Superior temporal gyrus (tissue), 1 donor: ENCODE data around the gene SIRT3.

ENCODE experiments used
- DNase-seq: peaks from one replicate; pipeline ENCODE4 v3.0.0-alpha.2; 2016; ENCODE audit errors: extremely low spot score

The SIRT3 gene

GRCh38 chr11:215581-216037 lies 20.5 kb downstream of the SIRT3 start:
- DNase-seq = no peak

DNA sequence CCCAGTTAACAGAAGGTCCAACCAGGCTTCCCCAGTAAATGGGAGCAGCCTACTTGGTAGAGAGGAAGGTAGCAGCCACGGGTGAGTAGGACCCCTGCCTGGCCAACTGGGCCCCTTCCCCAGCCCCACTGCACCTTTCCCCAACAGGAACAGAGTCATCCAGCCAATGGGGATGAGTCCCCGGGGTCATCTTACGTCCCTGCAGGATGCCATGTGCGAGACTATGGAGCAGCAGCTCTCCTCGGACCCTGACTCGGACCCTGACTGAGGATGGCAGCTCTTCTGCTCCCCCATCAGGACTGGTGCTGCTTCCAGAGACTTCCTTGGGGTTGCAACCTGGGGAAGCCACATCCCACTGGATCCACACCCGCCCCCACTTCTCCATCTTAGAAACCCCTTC lies 22.1 kb downstream of the SIRT3 start:
- DNase-seq = no peak

DNA sequence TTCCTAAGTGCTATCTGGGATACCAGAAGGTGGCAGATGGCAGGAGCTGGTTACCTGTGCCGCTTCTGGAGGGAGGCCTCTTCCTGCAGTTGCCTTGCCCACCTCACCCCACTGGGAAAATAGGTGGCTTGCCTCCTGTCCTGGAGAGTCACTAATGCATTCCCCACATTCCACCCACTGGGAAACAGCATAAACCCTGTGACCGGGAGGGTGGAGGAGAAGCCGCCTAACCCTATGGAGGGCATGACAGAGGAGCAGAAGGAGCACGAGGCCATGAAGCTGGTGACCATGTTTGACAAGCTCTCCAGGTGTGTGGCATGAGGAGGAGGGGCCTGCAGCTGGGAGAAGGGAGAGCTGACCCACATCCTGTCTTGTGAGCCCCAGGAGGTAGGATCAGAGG lies 23.0 kb downstream of the SIRT3 start:
- no peak for DNase-seq

DNA sequence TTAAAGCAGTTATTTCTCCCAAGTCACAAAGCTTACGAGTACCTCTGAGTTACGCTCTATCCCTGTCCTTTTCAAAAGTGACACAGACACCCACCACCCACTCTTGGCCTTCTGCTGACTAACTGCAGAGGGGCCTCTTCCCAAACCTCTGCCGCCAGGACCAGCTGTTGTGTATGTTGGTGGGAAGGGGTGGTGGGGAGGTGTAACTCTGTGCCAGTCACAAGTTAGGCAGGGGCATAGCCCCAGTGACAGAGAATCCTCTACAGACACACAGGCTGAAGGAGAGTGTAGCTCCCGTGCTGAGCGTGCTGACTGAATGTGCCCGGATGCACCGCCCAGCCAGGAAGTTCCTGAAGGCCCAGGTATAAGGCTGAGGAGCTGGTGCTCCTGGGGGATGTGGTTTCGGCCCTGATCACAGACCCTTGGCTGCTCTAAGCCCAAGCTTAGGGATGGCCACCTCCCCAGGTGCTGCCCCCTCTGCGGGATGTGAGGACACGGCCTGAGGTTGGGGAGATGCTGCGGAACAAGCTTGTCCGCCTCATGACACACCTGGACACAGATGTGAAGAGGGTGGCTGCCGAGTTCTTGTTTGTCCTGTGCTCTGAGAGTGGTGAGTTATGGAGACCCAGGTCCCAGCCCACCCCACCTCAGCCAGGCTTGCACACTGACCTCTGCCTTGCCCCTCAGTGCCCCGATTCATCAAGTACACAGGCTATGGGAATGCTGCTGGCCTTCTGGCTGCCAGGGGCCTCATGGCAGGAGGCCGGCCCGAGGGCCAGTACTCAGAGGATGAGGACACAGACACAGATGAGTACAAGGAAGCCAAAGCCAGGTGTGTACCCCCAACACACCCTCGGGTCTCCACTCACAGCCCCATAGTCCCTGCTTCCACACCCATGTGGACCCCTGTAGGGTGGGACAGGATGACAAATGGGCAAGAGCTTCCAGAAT lies 23.7 kb downstream of the SIRT3 start:
- no peak for DNase-seq

GRCh38 chr11:211741-212140 lies 24.4 kb downstream of the SIRT3 start:
- DNase-seq = no peak

DNA sequence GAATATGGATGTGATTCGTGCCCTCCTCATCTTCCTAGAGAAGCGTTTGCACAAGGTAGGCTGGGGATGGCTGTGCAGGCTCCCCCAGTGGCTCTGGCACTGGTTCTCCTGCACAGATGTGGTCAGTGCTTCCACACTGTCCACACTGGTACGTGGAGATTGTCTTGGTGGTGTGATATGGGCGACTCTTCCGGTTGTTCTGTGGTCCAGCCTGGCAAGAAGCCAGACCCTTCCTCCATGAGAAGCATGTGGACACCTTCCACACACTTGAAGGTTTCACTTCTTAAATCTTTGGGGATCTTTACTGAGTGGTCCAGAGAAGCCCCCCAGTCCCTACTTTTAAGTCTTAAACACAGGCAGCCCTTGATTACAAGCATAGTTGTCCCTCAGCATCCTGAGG lies 24.8 kb downstream of the SIRT3 start:
- DNase-seq = no peak

- no peak for DNase-seq
Observed at GRCh38 chr11:210803-211180, 25.4 kb downstream of the SIRT3 start.

- DNase-seq = no peak
Observed at GRCh38 chr11:210122-210802, 25.9 kb downstream of the SIRT3 start.

DNA sequence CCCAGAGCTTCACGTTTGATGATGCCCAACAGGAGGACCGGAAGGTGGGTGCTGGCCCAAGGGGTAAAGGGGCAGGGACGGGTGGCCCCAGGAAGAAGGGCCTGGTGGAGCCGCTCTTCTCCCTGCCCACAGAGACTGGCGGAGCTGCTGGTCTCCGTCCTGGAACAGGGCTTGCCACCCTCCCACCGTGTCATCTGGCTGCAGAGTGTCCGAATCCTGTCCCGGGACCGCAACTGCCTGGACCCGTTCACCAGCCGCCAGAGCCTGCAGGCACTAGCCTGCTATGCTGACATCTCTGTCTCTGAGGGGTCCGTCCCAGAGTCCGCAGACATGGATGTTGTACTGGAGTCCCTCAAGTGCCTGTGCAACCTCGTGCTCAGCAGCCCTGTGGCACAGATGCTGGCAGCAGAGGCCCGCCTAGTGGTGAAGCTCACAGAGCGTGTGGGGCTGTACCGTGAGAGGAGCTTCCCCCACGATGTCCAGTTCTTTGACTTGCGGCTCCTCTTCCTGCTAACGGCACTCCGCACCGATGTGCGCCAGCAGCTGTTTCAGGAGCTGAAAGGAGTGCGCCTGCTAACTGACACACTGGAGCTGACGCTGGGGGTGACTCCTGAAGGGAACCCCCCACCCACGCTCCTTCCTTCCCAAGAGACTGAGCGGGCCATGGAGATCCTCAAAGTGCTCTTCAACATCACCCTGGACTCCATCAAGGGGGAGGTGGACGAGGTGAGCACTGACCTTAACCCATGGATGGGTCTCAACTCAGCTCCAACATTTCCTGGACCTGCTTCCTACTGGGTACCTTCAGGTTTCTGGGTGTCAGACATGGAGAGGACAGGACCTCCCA lies 26.6 kb downstream of the SIRT3 start:
- DNase-seq = no peak

GRCh38 chr11:208917-209260 lies 27.3 kb downstream of the SIRT3 start:
- DNase-seq = no peak

- peak; percentile 74 for DNase-seq
Observed at GRCh38 chr11:208181-208916, 27.8 kb downstream of the SIRT3 start.

- DNase-seq = no peak
Observed at GRCh38 chr11:207863-208180, 28.3 kb downstream of the SIRT3 start.

- peak; percentile 97 for DNase-seq
Observed at GRCh38 chr11:207208-207862, 28.8 kb downstream of the SIRT3 start, which contains the start of the genes BET1L and RIC8A. BET1L (minus strand) TSS chr11:207399; CDS start chr11:207321, 78 bp downstream. RIC8A (plus strand) TSS chr11:207708; CDS start chr11:208855, 1,147 bp downstream.

DNA sequence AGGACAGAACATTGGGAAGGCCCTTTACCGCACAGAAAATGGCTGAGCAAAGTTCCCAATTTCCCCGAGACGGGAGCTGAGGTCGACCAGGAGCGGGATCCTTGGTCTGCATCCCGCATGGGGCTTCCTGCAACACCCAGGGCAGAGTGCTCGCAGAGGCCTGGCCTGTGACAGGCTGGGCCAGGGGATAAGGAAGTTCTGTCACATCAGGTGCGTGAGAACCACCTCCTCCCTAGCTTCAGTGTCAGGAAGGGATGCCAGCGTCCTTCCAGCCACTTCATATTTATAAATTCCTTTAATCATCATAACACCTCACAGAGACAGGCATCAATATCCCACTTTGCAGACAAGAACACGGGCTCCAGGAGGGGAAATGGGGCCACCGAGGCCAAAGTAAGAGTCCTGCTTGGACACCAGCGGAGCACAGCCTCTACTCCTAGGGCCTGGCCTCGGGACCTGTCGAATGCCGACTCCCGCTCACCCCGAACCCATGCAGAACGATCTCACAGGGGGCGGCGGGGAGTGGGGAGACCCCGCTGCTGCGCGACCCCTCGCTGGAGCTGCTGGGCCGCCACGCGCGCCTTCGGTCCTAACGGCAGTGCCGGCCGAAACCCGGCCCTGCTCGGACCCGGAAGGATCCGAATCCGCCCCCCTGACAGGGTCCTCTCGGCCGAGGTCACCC lies 29.5 kb downstream of the SIRT3 start:
- no peak for DNase-seq

- DNase-seq = no peak
Observed at GRCh38 chr11:206002-206384, 30.1 kb downstream of the SIRT3 start.

- no peak for DNase-seq
Observed at GRCh38 chr11:205221-206001, 30.7 kb downstream of the SIRT3 start.

DNA sequence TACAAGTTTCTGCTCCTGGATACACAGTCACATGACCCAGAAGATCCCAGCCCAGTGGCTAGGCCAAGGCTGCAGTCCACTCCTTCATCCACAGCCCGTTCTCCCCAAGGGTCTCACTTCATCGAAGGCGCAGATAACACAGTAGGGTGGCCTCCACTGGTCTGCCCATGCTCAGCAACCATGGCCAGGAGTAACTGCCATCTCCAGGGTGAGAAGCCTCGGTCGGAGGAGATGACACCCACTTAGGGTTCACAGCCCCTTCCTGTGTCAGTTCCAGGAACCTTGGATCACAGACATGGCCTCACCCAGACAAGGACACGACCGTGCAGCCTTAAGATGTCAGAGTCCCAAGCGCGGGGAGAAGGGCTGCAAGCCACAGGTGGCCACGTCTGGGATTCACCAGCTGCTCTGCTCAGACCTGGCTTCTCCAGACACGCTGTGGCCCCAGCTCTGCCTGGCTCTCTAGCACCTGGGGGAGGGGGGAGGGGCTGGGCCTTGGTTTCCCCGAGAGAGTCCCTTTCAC lies 31.5 kb downstream of the SIRT3 start:
- no peak for DNase-seq

- no peak for DNase-seq
Observed at GRCh38 chr11:203945-204586, 32.1 kb downstream of the SIRT3 start.
